Liver (tissue), 10 donors: ENCODE data around the gene IMPDH2. TPM values are rescaled to one million over a fixed set of nuclear protein-coding genes. Genes with fewer than 3 reads are reported as not detected.

Experiments used
- DNase-seq: peaks from one replicate; pipeline ENCODE4 v3.0.0-alpha.2; 2017; ENCODE audit warnings: low spot score
- H3K27ac ChIP-seq, 2 donors: one replicate each; pipeline ENCODE4 v1.7.0; 2013; ENCODE audit warnings: inconsistent platforms in 2 of 2, low read length in 2 of 2, control low read depth in 1 of 2, low read depth in 1 of 2, mild to moderate bottlenecking in 1 of 2
- H3K27me3 ChIP-seq, 4 donors: one replicate each; pipeline versions ENCODE4 v1.6.1 to v1.7.0; 2013; ENCODE audit warnings: low read length in 3 of 4, inconsistent platforms in 1 of 4, mild to moderate bottlenecking in 1 of 4, moderate library complexity in 1 of 4; ENCODE audit not compliant: control insufficient read depth in 4 of 4, insufficient read depth in 4 of 4
- H3K36me3 ChIP-seq, 4 donors: one replicate each; pipeline versions ENCODE4 v1.6.1 to v1.7.0; 2013; ENCODE audit warnings: low read length in 3 of 4, mild to moderate bottlenecking in 3 of 4, low read depth in 1 of 4, moderate library complexity in 1 of 4; ENCODE audit not compliant: control insufficient read depth in 4 of 4, insufficient read depth in 3 of 4
- H3K4me1 ChIP-seq, 4 donors: one replicate each; pipeline versions ENCODE4 v1.6.1 to v1.7.0; 2013; ENCODE audit warnings: low read length in 3 of 4, mild to moderate bottlenecking in 3 of 4, moderate library complexity in 1 of 4; ENCODE audit not compliant: control insufficient read depth in 4 of 4, insufficient read depth in 4 of 4
- H3K4me3 ChIP-seq, 3 donors: one replicate each; pipeline versions ENCODE4 v1.6.1 to v1.7.0; 2013; ENCODE audit warnings: low read length in 3 of 3, control low read depth in 1 of 3, low read depth in 1 of 3, mild to moderate bottlenecking in 1 of 3
- H3K9ac ChIP-seq, 2 donors: one replicate each; pipeline ENCODE4 v1.7.0; 2013; ENCODE audit warnings: low read length in 2 of 2, mild to moderate bottlenecking in 2 of 2, moderate library complexity in 2 of 2, control low read depth in 1 of 2, low read depth in 1 of 2
- H3K9me3 ChIP-seq, 4 donors: one replicate each; pipeline versions ENCODE4 v1.6.1 to v1.7.0; 2013; ENCODE audit warnings: low read length in 3 of 4; ENCODE audit not compliant: control insufficient read depth in 4 of 4
- ATF3 ChIP-seq: IDR thresholded peaks from 2 replicates; pipeline ENCODE4 v1.6.1; 2016; ENCODE audit warnings: antibody characterized with exemption
- CTCF ChIP-seq: fragments of 150-350 bp; IDR thresholded peaks from 2 replicates; pipeline ENCODE4 v1.5.1; 2017; ENCODE audit warnings: improper control_type of control experiment, low read depth, low read length; ENCODE audit not compliant: missing input control
- EGR1 ChIP-seq, 2 donors: IDR thresholded peaks; 2 replicates each; pipeline ENCODE4 v1.6.1; 2016 to 2018; ENCODE audit warnings: antibody characterized with exemption in 2 of 2, low read depth in 2 of 2
- FOXA1 ChIP-seq: IDR thresholded peaks from 2 replicates; pipeline ENCODE4 v1.6.1; 2016; ENCODE audit warnings: antibody characterized with exemption
- FOXA2 ChIP-seq: IDR thresholded peaks from 2 replicates; pipeline ENCODE4 v1.6.1; 2016; ENCODE audit warnings: antibody characterized with exemption
- GABPA ChIP-seq, 2 donors: IDR thresholded peaks in 1 of 2; conservative IDR thresholded peaks in 1 of 2; 2 replicates each; pipeline ENCODE4 v1.6.1; 2016; ENCODE audit warnings: antibody characterized with exemption in 2 of 2, mild to moderate bottlenecking in 1 of 2, moderate library complexity in 1 of 2
- HNF4A ChIP-seq, 2 donors: conservative IDR thresholded peaks; 2 replicates each; pipeline ENCODE4 v1.6.1; 2016; ENCODE audit warnings: antibody characterized with exemption in 2 of 2, mild to moderate bottlenecking in 2 of 2
- HNF4G ChIP-seq: IDR thresholded peaks from 2 replicates; pipeline ENCODE4 v1.6.1; 2016; ENCODE audit warnings: antibody characterized with exemption
- JUND ChIP-seq, 2 donors: IDR thresholded peaks; 2 replicates each; pipeline ENCODE4 v1.6.1; 2016; ENCODE audit warnings: antibody characterized with exemption in 2 of 2
- MAX ChIP-seq: IDR thresholded peaks from 2 replicates; pipeline ENCODE4 v1.6.1; 2016; ENCODE audit warnings: antibody characterized with exemption
- NR2F2 ChIP-seq: IDR thresholded peaks from 2 replicates; pipeline ENCODE4 v1.6.1; 2016; ENCODE audit warnings: antibody characterized with exemption
- RAD21 ChIP-seq, 2 donors: IDR thresholded peaks; 2 replicates each; pipeline ENCODE4 v1.6.1; 2016; ENCODE audit warnings: antibody characterized with exemption in 2 of 2, mild to moderate bottlenecking in 2 of 2
- REST ChIP-seq: IDR thresholded peaks from 2 replicates; pipeline ENCODE4 v1.6.1; 2016; ENCODE audit warnings: antibody characterized with exemption, mild to moderate bottlenecking
- RXRA ChIP-seq, 2 donors: IDR thresholded peaks; 2 replicates each; pipeline ENCODE4 v1.6.1; 2017 to 2018; ENCODE audit warnings: antibody characterized with exemption in 2 of 2, mild to moderate bottlenecking in 1 of 2
- SP1 ChIP-seq: IDR thresholded peaks from 2 replicates; pipeline ENCODE4 v1.6.1; 2018; ENCODE audit warnings: antibody characterized with exemption, mild to moderate bottlenecking
- TAF1 ChIP-seq: conservative IDR thresholded peaks from 2 replicates; pipeline ENCODE4 v1.6.1; 2016; ENCODE audit warnings: antibody characterized with exemption, mild to moderate bottlenecking
- YY1 ChIP-seq: IDR thresholded peaks from 2 replicates; pipeline ENCODE4 v1.6.1; 2016; ENCODE audit warnings: antibody characterized with exemption, mild to moderate bottlenecking
- ZBTB33 ChIP-seq: IDR thresholded peaks from 2 replicates; pipeline ENCODE4 v1.6.1; 2016; ENCODE audit warnings: antibody characterized with exemption
- WGBS: extraction: QIAGEN DNeasy Blood & Tissue Kit; methylation state at CpG from one replicate; pipeline ENCODE4 v1.1.7; 2013; 5-methylcytosine and 5-hydroxymethylcytosine counted together
- polyA plus RNA-seq, 2 donors: library from polyadenylated mRNA; stranded (reverse) in 1 of 2; unstranded in 1 of 2; fragments of 200-250 nt in 1 of 2; fragments of >200 nt in 1 of 2; fragmentation: Nextera tagmentation in 1 of 2; extraction: Ambion mirVana in 1 of 2; gene quantifications; one replicate each; pipeline versions ENCODE4 v1.2.1 to v1.2.3, GENCODE V29; 2013 to 2015
- small RNA-seq: library from RNA; depleted of rRNA; stranded (forward); fragments of <200 nt; gene quantifications from one replicate; pipeline ENCODE3, GENCODE V24; 2014
- total RNA-seq, 2 donors: library from RNA; depleted of rRNA; stranded (reverse); fragments of >200 nt; gene quantifications; one replicate each; pipeline ENCODE4 v1.2.3, GENCODE V29; 2014
- donor health status: healthy.
- donor health status: healthy.
- donor health status: healthy.
- donor health status: healthy.
- donor health status: healthy.

The IMPDH2 gene
- total and polyA plus RNA-seq, 4 donors = 20.9 to 182 (median 39.7) TPM

GRCh38 chr3:48980295-48980694 lies 48.9 kb downstream of the IMPDH2 start (continued):
- TF ChIP-seq FOXA1 = no peak
- no peak for TF ChIP-seq YY1

GRCh38 chr3:48979451-48979850 lies 49.7 kb downstream of the IMPDH2 start:
- no peak for DNase-seq
- no peak overlapping the region for H3K9ac ChIP-seq
- no peaks in the 10 kb centered on the region for H3K27me3 ChIP-seq

More at GRCh38 chr3:48979451-48979850, 49.7 kb downstream of the IMPDH2 start:
- Histone ChIP-seq H3K4me1 (no peaks in the 10 kb centered on the region), H3K27ac (no peak overlapping the region), H3K4me3 (no peak overlapping the region), H3K36me3 (peaks cover 29 to 80% (median 65%) of the 10 kb centered on the region in 4 donors), H3K9me3 (no peaks in the 10 kb centered on the region)
- WGBS = 96% methylated on average over 3 of the region's 3 CpGs
- no peak for TF ChIP-seq RAD21 (IDR thresholded peaks at IDR 0.05)
- TF ChIP-seq JUND (IDR thresholded peaks at IDR 0.05) = no peak
- no peak for TF ChIP-seq GABPA (IDR thresholded peaks at IDR 0.05 in 1 of 2, conservative IDR thresholded peaks at IDR 0.05 in 1 of 2)
- TF ChIP-seq SP1 = no peak
- TF ChIP-seq YY1 = no peak
- TF ChIP-seq RXRA (IDR thresholded peaks at IDR 0.05) = no peak
- no peak for TF ChIP-seq MAX
- no peak for TF ChIP-seq ZBTB33
- TF ChIP-seq CTCF = no peak
- TF ChIP-seq TAF1 = no peak
- TF ChIP-seq FOXA2 = no peak
- TF ChIP-seq REST = no peak
- no peak for TF ChIP-seq NR2F2
- no peak for TF ChIP-seq EGR1 (IDR thresholded peaks at IDR 0.05; ENCODE audit: low read depth in 2 of 2)
- TF ChIP-seq FOXA1 = no peak
- no peak for TF ChIP-seq HNF4G
- TF ChIP-seq HNF4A (conservative IDR thresholded peaks at IDR 0.05) = no peak
- TF ChIP-seq ATF3 = no peak

Small RNA genes lying within 50 kb of the gene (small RNA-seq; reads per million reads assigned to genes)
- gene MIR191 (3,130 reads per million, percentile 100 among the genes with 10 or more reads in this experiment), gene MIR425 (87.0 reads per million, percentile 97 among the genes with 10 or more reads in this experiment)

Other genes with a start within 250 kb of the IMPDH2 start
- gene PRKAR2A, start 181.5 kb downstream of the IMPDH2 start, total RNA-seq = 10 to 100 TPM; 14.9 to 28.5 TPM
- gene PRKAR2A, start 181.5 kb downstream of the IMPDH2 start, polyA plus RNA-seq = 10 to 100 TPM; 12.1 to 12.8 TPM
- gene SLC25A20, start 130.5 kb downstream of the IMPDH2 start, total RNA-seq = 100 to 1,000 TPM in 1 of 2 donors, 10 to 100 TPM in 1; 36.9 to 223 TPM
- 100 to 1,000 TPM in 1 of 2 donors, 10 to 100 TPM in 1; 55.9 to 117 TPM for gene SLC25A20, start 130.5 kb downstream of the IMPDH2 start, polyA plus RNA-seq
- gene ARIH2, start 110.6 kb downstream of the IMPDH2 start, total RNA-seq = 10 to 100 TPM; 36.2 to 63.5 TPM
- 10 to 100 TPM; 24.8 to 25.9 TPM for gene ARIH2, start 110.6 kb downstream of the IMPDH2 start, polyA plus RNA-seq
- gene P4HTM, start 39.2 kb downstream of the IMPDH2 start, total RNA-seq = 10 to 100 TPM in 1 of 2 donors, 1 to 10 TPM in 1; 10.0 to 12.8 TPM
- gene P4HTM, start 39.2 kb downstream of the IMPDH2 start, polyA plus RNA-seq = 10 to 100 TPM; 11.0 to 16.2 TPM
- gene WDR6, start 22.0 kb downstream of the IMPDH2 start, total RNA-seq = 10 to 100 TPM; 43.9 to 50.9 TPM
- 10 to 100 TPM; 29.4 to 50.1 TPM for gene WDR6, start 22.0 kb downstream of the IMPDH2 start, polyA plus RNA-seq
- gene DALRD3, start 10.8 kb downstream of the IMPDH2 start, total RNA-seq = 10 to 100 TPM in 1 of 2 donors, 1 to 10 TPM in 1; 7.9 to 10.6 TPM
- 1 to 10 TPM; 8.6 to 9.9 TPM for gene DALRD3, start 10.8 kb downstream of the IMPDH2 start, polyA plus RNA-seq
- gene NDUFAF3, start 7.3 kb downstream of the IMPDH2 start, total RNA-seq = 10 to 100 TPM; 28.6 to 75.6 TPM
- gene NDUFAF3, start 7.3 kb downstream of the IMPDH2 start, polyA plus RNA-seq = 100 to 1,000 TPM in 1 of 2 donors, 10 to 100 TPM in 1; 68.4 to 107 TPM
- 10 to 100 TPM; 32.5 to 35.1 TPM for gene QRICH1, start 64.7 kb upstream of the IMPDH2 start, total RNA-seq
- 10 to 100 TPM; 17.3 to 19.0 TPM for gene QRICH1, start 64.7 kb upstream of the IMPDH2 start, polyA plus RNA-seq
- 100 to 1,000 TPM; 192 to 226 TPM for gene QARS1, start 75.4 kb upstream of the IMPDH2 start, total RNA-seq
- gene QARS1, start 75.4 kb upstream of the IMPDH2 start, polyA plus RNA-seq = 10 to 100 TPM; 58.0 to 97.5 TPM
- gene USP19, start 91.4 kb upstream of the IMPDH2 start, total RNA-seq = 10 to 100 TPM; 36.4 to 39.6 TPM
- 10 to 100 TPM in 1 of 2 donors, 1 to 10 TPM in 1; 8.1 to 18.3 TPM for gene USP19, start 91.4 kb upstream of the IMPDH2 start, polyA plus RNA-seq
- gene LAMB2, start 103.7 kb upstream of the IMPDH2 start, total RNA-seq = 100 to 1,000 TPM; 134 TPM
- 100 to 1,000 TPM in 1 of 2 donors, 10 to 100 TPM in 1; 87.6 to 172 TPM for gene LAMB2, start 103.7 kb upstream of the IMPDH2 start, polyA plus RNA-seq
- gene CCDC71, start 136.9 kb upstream of the IMPDH2 start, total RNA-seq = 10 to 100 TPM in 1 of 2 donors, 1 to 10 TPM in 1; 6.1 to 10.4 TPM
- gene CCDC71, start 136.9 kb upstream of the IMPDH2 start, polyA plus RNA-seq = 10 to 100 TPM in 1 of 2 donors, 1 to 10 TPM in 1; 1.1 to 10.7 TPM
- gene KLHDC8B, start 142.2 kb upstream of the IMPDH2 start, total RNA-seq = 10 to 100 TPM in 1 of 2 donors, 1 to 10 TPM in 1; 9.2 to 17.1 TPM
- 1 to 10 TPM; 8.1 to 9.6 TPM for gene KLHDC8B, start 142.2 kb upstream of the IMPDH2 start, polyA plus RNA-seq
- gene C3orf62, start 247.8 kb upstream of the IMPDH2 start, total RNA-seq = 1 to 10 TPM; 1.9 to 3.1 TPM
- gene C3orf62, start 247.8 kb upstream of the IMPDH2 start, polyA plus RNA-seq = 1 to 10 TPM in 1 of 2 donors, under 1 TPM in 1; 0.96 to 1.3 TPM